HG03558 (cell line): ENCODE measurements around the gene ESYT3.
"Not testable (repeated sequence)": the region's sequence is repeated elsewhere in the genome, so short reads cannot be mapped to it uniquely, and the experiment has no call there.

Experiments used
- ATAC-seq: cut with Tn5 transposase; IDR thresholded peaks from one replicate; pipeline ENCODE4 v1.9.1; 2021; ENCODE audit warnings: moderate number of reproducible peaks; ENCODE audit not compliant: unreplicated experiment; ENCODE audit errors: extremely low read depth

Gene ESYT3

DNA sequence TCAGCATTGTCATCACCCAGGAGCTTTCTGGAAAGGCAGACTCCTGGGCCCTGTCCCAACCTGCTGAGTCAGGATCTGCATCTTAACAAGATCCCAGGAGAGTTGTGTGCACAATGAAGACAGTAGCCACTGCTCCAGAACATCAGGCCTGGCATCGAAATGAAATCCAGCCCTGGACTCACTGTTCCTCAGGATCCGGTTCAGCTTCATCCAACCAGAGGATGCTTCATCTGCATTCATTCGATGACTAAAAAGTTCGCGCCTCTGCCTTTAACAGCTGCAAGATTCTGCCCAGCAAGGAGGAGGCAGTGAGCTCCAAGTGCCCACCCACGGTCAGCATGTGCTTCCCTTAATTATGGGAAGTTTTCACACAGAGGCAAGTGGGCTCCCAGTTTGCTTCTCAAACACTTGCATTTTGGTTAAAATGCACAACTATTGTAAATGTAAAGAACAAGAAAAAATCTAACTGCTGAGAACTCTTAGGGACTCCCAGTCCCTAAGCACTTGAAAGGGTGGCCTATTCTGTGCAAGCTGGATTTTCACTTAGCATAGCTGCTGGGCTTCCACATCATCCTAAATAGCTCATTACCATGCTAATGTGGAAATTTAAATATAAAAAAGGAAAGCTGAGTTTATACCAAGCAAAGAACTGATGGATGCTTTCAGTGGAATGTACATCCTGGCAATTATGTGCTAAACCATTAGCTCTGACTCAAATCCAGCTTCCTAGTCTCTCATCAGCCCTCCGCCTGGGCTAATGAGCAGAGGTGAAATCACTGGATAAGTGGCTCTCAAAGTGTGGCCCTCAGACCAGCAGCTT is 25.5 kb upstream of the ESYT3 start:
- ATAC-seq = no peak

- ATAC-seq = no peak
Measured at GRCh38 chr3:138412821-138413551, 21.4 kb upstream of the ESYT3 start.

- ATAC-seq = not testable (repeated sequence)
Measured at GRCh38 chr3:138416236-138416635, 18.2 kb upstream of the ESYT3 start.

DNA sequence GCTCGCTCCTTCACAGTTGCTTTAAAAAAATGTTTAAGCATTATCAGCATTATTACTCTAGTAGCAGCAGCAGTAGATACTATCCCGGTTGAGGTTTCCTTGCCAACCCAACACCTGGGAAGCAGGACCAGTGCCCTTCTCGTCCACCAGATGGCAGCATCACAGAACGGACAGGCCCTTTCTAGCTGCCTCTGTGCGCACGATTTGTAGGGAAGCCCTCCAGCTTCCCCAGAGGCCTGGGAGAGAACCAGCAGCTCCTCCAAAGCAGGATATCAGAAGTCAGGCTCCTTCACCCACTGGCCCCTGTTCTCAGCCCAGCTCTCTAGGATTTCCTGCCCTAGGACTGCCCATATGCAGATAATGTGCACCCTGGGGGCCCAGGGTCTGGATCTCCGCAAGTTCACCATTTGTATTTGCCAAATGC is 16.8 kb upstream of the ESYT3 start:
- ATAC-seq = no peak

GRCh38 chr3:138418601-138419206 is 15.7 kb upstream of the ESYT3 start:
- ATAC-seq = no peak

DNA sequence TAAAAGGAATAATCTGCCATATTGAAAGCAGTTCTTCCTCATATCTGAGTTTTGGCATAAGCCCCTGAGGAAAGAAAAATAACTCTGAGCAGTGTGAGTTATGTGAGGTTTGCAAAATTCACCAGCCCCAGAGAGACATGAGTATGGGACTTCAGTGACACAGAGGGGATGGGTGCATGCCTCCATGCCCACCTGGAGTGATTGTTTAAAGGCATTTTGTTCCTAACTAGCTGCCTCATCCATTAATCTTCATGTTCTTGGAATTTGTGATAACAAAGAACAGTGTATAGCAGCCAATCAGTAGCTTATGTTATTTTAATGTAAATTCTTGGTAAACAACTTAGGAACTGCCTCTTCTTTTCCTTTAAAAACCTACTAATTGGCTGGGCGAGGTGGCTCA is 11.1 kb upstream of the ESYT3 start:
- ATAC-seq = no peak

GRCh38 chr3:138424323-138424722 is 10.1 kb upstream of the ESYT3 start:
- ATAC-seq = no peak

DNA sequence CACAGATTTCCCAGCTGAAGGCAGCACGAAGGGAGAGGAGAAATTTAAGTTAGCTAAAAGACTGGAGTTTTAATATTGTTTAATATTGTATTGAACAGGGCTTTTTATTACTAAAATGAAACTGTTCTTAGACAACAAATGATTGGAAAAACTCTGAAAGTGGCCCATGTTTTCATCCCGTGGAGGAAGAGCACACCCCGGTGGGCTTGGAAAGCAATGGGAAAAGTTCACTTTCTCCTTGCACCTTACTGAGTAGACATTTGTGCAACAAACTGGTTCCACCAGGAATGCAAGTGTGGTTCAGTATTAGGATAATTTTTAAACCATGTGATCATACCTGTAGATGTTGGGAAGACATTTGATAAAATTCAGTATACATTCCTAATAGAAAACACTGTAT is 8.2 kb upstream of the ESYT3 start:
- no peak for ATAC-seq

- ATAC-seq = not testable (repeated sequence)
Measured at GRCh38 chr3:138426754-138427153, 7.7 kb upstream of the ESYT3 start.

- ATAC-seq = no peak
Measured at GRCh38 chr3:138429665-138430064, 4.8 kb upstream of the ESYT3 start.

DNA sequence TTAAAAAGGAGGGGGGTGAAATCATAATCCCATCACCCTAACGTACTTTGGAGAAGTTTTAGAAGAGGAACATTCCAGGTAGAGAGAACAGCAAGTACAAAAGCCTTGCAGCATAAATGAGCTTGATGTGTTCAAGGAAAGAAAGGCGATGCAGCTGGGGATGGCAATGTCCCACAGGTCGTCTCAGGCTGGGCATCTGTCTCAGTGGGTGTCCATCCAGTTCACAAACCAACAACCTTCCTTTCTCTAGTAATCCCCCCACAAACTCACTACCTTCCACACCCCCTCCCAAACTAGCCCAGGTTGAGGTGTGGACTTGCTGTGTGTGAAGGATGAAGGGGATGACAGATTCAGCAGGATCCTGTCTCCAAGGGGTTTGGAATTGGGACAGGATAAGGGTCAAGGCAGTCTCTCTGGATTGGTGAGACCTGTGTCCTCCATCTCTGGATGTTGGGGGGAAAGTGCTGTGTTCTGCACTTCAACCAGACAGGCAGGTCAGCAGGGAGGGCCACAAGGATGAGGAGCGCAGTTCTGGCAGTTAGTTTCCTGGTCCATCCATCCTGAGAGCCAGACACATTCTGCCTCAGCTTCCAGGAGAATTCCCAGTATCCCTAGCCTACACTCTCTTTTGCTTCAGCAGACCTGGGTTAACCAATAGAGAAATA is 1.7 kb upstream of the ESYT3 start:
- ATAC-seq = no peak

- no peak for ATAC-seq
Measured at GRCh38 chr3:138433892-138434275, 532 bp upstream of the ESYT3 start.

GRCh38 chr3:138434875-138435772 is 708 bp downstream of the ESYT3 start:
- no peak for ATAC-seq

GRCh38 chr3:138435840-138436239 is 1.4 kb downstream of the ESYT3 start:
- no peak for ATAC-seq

GRCh38 chr3:138437281-138437680 is 2.9 kb downstream of the ESYT3 start:
- no peak for ATAC-seq

GRCh38 chr3:138438896-138439295 is 4.5 kb downstream of the ESYT3 start:
- no peak for ATAC-seq

- no peak for ATAC-seq
Measured at GRCh38 chr3:138439646-138440045, 5.2 kb downstream of the ESYT3 start.

GRCh38 chr3:138440121-138440521 is 5.7 kb downstream of the ESYT3 start:
- no peak for ATAC-seq

GRCh38 chr3:138440596-138440995 is 6.2 kb downstream of the ESYT3 start:
- no peak for ATAC-seq

DNA sequence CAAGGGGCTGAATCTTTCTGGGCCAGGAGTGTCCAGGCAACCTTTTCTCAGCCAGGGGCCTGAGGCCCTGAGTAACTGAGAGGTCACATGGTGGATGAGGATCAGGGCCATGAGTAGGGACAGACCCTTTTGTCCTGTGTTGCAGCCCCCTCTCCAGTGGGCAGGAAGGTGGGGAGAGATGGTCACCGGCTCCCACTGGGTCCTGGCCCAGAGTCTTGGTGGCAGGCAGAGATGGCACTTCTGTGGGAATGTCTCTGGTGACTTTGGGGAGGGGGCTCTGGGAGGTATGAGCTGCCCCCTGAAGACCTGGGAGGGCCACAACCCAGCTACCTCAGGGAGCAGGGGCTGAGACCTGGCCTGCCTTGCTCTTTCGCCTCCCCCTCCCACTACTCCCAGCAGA is 6.8 kb downstream of the ESYT3 start:
- no peak for ATAC-seq
